ENCODE measurements around the gene ISYNA1.

The ISYNA1 gene

GRCh38 chr19:18442941-18443340 is 5.0 kb upstream of the ISYNA1 start:
- TF ChIP-seq CTCF (IDR thresholded peaks at IDR 0.05; ENCODE audit: low read depth, low read length) = no peak
- no peak overlapping the region for H3K4me3 ChIP-seq (ENCODE audit: low read depth, low read length)

- no peak for TF ChIP-seq CTCF (IDR thresholded peaks at IDR 0.05; ENCODE audit: low read depth, low read length)
- H3K4me3 ChIP-seq (ENCODE audit: low read depth, low read length) = no peak overlapping the region
Observed at GRCh38 chr19:18441804-18442788, 4.2 kb upstream of the ISYNA1 start.

- TF ChIP-seq CTCF (IDR thresholded peaks at IDR 0.05; ENCODE audit: low read depth, low read length) = no peak
- no peak overlapping the region for H3K4me3 ChIP-seq (ENCODE audit: low read depth, low read length)
Observed at GRCh38 chr19:18440936-18441803, 3.2 kb upstream of the ISYNA1 start.

- no peak for TF ChIP-seq CTCF (IDR thresholded peaks at IDR 0.05; ENCODE audit: low read depth, low read length)
- H3K4me3 ChIP-seq (ENCODE audit: low read depth, low read length) = no peak overlapping the region
Observed at GRCh38 chr19:18440415-18440877, 2.5 kb upstream of the ISYNA1 start.

GRCh38 chr19:18439910-18440237 is 1.9 kb upstream of the ISYNA1 start:
- no peak for TF ChIP-seq CTCF (IDR thresholded peaks at IDR 0.05; ENCODE audit: low read depth, low read length)
- no peak overlapping the region for H3K4me3 ChIP-seq (ENCODE audit: low read depth, low read length)

- no peak for TF ChIP-seq CTCF (IDR thresholded peaks at IDR 0.05; ENCODE audit: low read depth, low read length)
- no peak overlapping the region for H3K4me3 ChIP-seq (ENCODE audit: low read depth, low read length)
Observed at GRCh38 chr19:18439025-18439909, 1.3 kb upstream of the ISYNA1 start.

Measured in WI38 (cell line).